HepG2 (cell line): ENCODE measurements around the gene MPP3. TPM values are rescaled to one million over a fixed set of nuclear protein-coding genes. Genes with fewer than 3 reads are reported as not detected.
A peak's percentile ranks its signal among the peaks of the same experiment; 100 is the strongest.

Experiments used
- CHD2 ChIP-seq: IDR thresholded peaks from 2 replicates; pipeline ENCODE4 v1.6.1; 2011; ENCODE audit warnings: low read depth, low read length, improper control_type of control experiment
- DZIP1 ChIP-seq: sonication (generic); formaldehyde crosslinking; IDR thresholded peaks from 2 replicates; pipeline ENCODE4 v1.5.0; 2020; ENCODE audit warnings: mild to moderate bottlenecking, missing genetic modification reagents
- GATAD1 ChIP-seq: IDR thresholded peaks from 2 replicates; pipeline ENCODE4 v1.6.1; 2016; ENCODE audit warnings: missing genetic modification reagents, missing compliant biosample characterization
- GPN1 ChIP-seq: sonication (generic); formaldehyde crosslinking; IDR thresholded peaks from 2 replicates; pipeline ENCODE4 v1.5.1; 2020; ENCODE audit warnings: missing genetic modification reagents, borderline replicate concordance
- HOXD1 ChIP-seq: sonication (generic); formaldehyde crosslinking; IDR thresholded peaks from 2 replicates; pipeline ENCODE4 v1.5.0; 2020; ENCODE audit warnings: missing genetic modification reagents
- KDM5A ChIP-seq: fragments of 200-600 bp; sonication (generic); IDR thresholded peaks from 2 replicates; pipeline ENCODE4 v1.7.0; 2018; ENCODE audit warnings: antibody characterized with exemption, mild to moderate bottlenecking, low read length, borderline replicate concordance
- KLF11 ChIP-seq: IDR thresholded peaks from 2 replicates; pipeline ENCODE4 v1.6.1; 2016; ENCODE audit warnings: missing compliant biosample characterization
- KLF15 ChIP-seq: sonication (generic); formaldehyde crosslinking; IDR thresholded peaks from 2 replicates; pipeline ENCODE4 v1.8.1; 2023; ENCODE audit warnings: borderline replicate concordance, mild to moderate bottlenecking, inconsistent platforms, missing genetic modification reagents, mixed read lengths
- KMT2B ChIP-seq: IDR thresholded peaks from 2 replicates; pipeline ENCODE4 v1.6.1; 2016; ENCODE audit warnings: missing genetic modification reagents, missing compliant biosample characterization
- MEIS2 ChIP-seq: sonication (generic); formaldehyde crosslinking; IDR thresholded peaks from 2 replicates; pipeline ENCODE4 v1.9.0; 2021; ENCODE audit warnings: mild to moderate bottlenecking, missing genetic modification reagents
- NR3C1 ChIP-seq: sonication (generic); formaldehyde crosslinking; IDR thresholded peaks from 2 replicates; pipeline ENCODE4 v1.4.0; 2020; ENCODE audit warnings: missing genetic modification reagents
- SP5 ChIP-seq: IDR thresholded peaks from 2 replicates; pipeline ENCODE4 v1.6.1; 2016; ENCODE audit warnings: low read depth, borderline replicate concordance
- ZNF263 ChIP-seq: sonication (generic); formaldehyde crosslinking; IDR thresholded peaks from 2 replicates; pipeline ENCODE4 v1.4.0; 2020; ENCODE audit warnings: missing genetic modification reagents
- ZNF280B ChIP-seq: sonication (generic); formaldehyde crosslinking; IDR thresholded peaks from 2 replicates; pipeline ENCODE4 v1.5.0; 2020; ENCODE audit warnings: missing genetic modification reagents, mild to moderate bottlenecking, borderline replicate concordance
- ZNF367 ChIP-seq: sonication (generic); formaldehyde crosslinking; IDR thresholded peaks from 2 replicates; pipeline ENCODE4 v1.4.0; 2020; ENCODE audit warnings: missing genetic modification reagents, borderline replicate concordance
- ZNF431 ChIP-seq: sonication (generic); formaldehyde crosslinking; IDR thresholded peaks from 2 replicates; pipeline ENCODE4 v1.9.0; 2022; ENCODE audit warnings: missing genetic modification reagents, low read depth, mild to moderate bottlenecking, borderline replicate concordance
- ZNF570 ChIP-seq: sonication (generic); formaldehyde crosslinking; IDR thresholded peaks from 2 replicates; pipeline ENCODE4 v1.4.0; 2020; ENCODE audit warnings: mild to moderate bottlenecking, missing genetic modification reagents, borderline replicate concordance
- ZNF839 ChIP-seq: sonication (generic); formaldehyde crosslinking; IDR thresholded peaks from 2 replicates; pipeline ENCODE4 v1.4.0; 2020; ENCODE audit warnings: missing genetic modification reagents, mild to moderate bottlenecking, borderline replicate concordance
- ZNF879 ChIP-seq: sonication (generic); formaldehyde crosslinking; IDR thresholded peaks from 2 replicates; pipeline ENCODE4 v1.8.1; 2023; ENCODE audit warnings: missing genetic modification reagents
- ZNF891 ChIP-seq: sonication (generic); formaldehyde crosslinking; IDR thresholded peaks from 2 replicates; pipeline ENCODE4 v1.5.0; 2020; ENCODE audit warnings: mild to moderate bottlenecking, missing genetic modification reagents
- polyA plus RNA-seq, 8 experiments: library from polyadenylated mRNA; depleted of rRNA in 3 of 8; stranded (reverse) in 7 of 8; unstranded in 1 of 8; fragments of >200 nt; fragmentation: Illumina TruSeq in 4 of 8; extraction: Trizol in 4 of 8; gene quantifications; 2 replicates each; pipeline versions ENCODE4 v1.2.1 to v1.2.3, GENCODE V29; 2011 to 2016; ENCODE audit warnings: low read depth in 4 of 8, missing spikeins in 1 of 8, mixed read lengths in 1 of 8; ENCODE audit not compliant: insufficient read depth in 1 of 8
- total RNA-seq, 5 experiments: library from RNA; depleted of rRNA; stranded (reverse); fragments of >200 nt; fragmentation: Illumina TruSeq; extraction: Trizol; gene quantifications; 2 replicates each; pipeline ENCODE4 v1.2.3, GENCODE V29; 2016; ENCODE audit warnings: low read depth in 1 of 5
- TF ChIP-seq, protein P1 (sequence below): sonication (generic); formaldehyde crosslinking; IDR thresholded peaks from 2 replicates; pipeline ENCODE4 v1.4.0; 2020; ENCODE audit warnings: missing genetic modification reagents
- TF ChIP-seq, protein P2 (sequence below): sonication (generic); formaldehyde crosslinking; IDR thresholded peaks from 2 replicates; pipeline ENCODE4 v1.9.0; 2021; ENCODE audit warnings: missing genetic modification reagents, borderline replicate concordance

Gene MPP3
- total and polyA plus RNA-seq, 2 of the 13 experiments (the other 11 are each of a cell fraction or from before 2014, with no cell fraction given): 0.91 to 1.8 TPM

- 0 out of 2 replicates have a peak, but pooled peaks have one; percentile 41 for TF ChIP-seq ZNF280B (CRISPR knock-in tag)
- TF ChIP-seq ZNF879 (CRISPR knock-in tag): no peak
- no peak for TF ChIP-seq ZNF431 (CRISPR knock-in tag)
- no peak for TF ChIP-seq SP5 (CRISPR knock-in tag)
- no peak for TF ChIP-seq MEIS2 (CRISPR knock-in tag)
- no peak for TF ChIP-seq KLF15 (CRISPR knock-in tag)
- TF ChIP-seq GATAD1 (CRISPR knock-in tag): peak; percentile 74
- no peak for TF ChIP-seq ZNF263 (CRISPR knock-in tag)
- no peak for TF ChIP-seq ZNF839 (CRISPR knock-in tag)
- no peak for TF ChIP-seq HOXD1 (CRISPR knock-in tag)
- TF ChIP-seq, protein P1, sequence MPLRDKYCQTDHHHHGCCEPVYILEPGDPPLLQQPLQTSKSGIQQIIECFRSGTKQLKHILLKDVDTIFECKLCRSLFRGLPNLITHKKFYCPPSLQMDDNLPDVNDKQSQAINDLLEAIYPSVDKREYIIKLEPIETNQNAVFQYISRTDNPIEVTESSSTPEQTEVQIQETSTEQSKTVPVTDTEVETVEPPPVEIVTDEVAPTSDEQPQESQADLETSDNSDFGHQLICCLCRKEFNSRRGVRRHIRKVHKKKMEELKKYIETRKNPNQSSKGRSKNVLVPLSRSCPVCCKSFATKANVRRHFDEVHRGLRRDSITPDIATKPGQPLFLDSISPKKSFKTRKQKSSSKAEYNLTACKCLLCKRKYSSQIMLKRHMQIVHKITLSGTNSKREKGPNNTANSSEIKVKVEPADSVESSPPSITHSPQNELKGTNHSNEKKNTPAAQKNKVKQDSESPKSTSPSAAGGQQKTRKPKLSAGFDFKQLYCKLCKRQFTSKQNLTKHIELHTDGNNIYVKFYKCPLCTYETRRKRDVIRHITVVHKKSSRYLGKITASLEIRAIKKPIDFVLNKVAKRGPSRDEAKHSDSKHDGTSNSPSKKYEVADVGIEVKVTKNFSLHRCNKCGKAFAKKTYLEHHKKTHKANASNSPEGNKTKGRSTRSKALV (CRISPR knock-in tag): no peak
- TF ChIP-seq KDM5A: no peak
- no peak for TF ChIP-seq CHD2
- no peak for TF ChIP-seq KMT2B (CRISPR knock-in tag)
- TF ChIP-seq ZNF891 (CRISPR knock-in tag): 0 out of 2 replicates have a peak, but pooled peaks have one; percentile 60
- TF ChIP-seq, protein P2, sequence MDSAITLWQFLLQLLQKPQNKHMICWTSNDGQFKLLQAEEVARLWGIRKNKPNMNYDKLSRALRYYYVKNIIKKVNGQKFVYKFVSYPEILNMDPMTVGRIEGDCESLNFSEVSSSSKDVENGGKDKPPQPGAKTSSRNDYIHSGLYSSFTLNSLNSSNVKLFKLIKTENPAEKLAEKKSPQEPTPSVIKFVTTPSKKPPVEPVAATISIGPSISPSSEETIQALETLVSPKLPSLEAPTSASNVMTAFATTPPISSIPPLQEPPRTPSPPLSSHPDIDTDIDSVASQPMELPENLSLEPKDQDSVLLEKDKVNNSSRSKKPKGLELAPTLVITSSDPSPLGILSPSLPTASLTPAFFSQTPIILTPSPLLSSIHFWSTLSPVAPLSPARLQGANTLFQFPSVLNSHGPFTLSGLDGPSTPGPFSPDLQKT: no peak
- no peak for TF ChIP-seq ZNF367 (CRISPR knock-in tag)
- TF ChIP-seq NR3C1 (CRISPR knock-in tag): no peak
- TF ChIP-seq GPN1 (CRISPR knock-in tag): no peak
- no peak for TF ChIP-seq ZNF570
- TF ChIP-seq KLF11 (CRISPR knock-in tag): peak; percentile 87; the same call in 1 of the 2 replicates
- TF ChIP-seq DZIP1 (CRISPR knock-in tag): no peak
Measured at GRCh38 chr17:43760254-43760852, 72.6 kb downstream of the MPP3 start (continued).
